HG03520 (cell line): ENCODE data around the gene SMARCAL1.
"Not testable (repeated sequence)": the region's sequence is repeated elsewhere in the genome, so short reads cannot be mapped to it uniquely, and the experiment has no call there.

Source experiments
- ATAC-seq: cut with Tn5 transposase; IDR thresholded peaks from one replicate; pipeline ENCODE4 v1.9.1; 2021; ENCODE audit warnings: mild to moderate bottlenecking, moderate library complexity; ENCODE audit not compliant: unreplicated experiment

SMARCAL1 gene

GRCh38 chr2:216412022-216412999 is at the start of gene SMARCAL1:
Gene SMARCAL1 (plus strand): TSS chr2:216412484. CDS start chr2:216414705, 2,221 bp downstream.
- peak; percentile 87 for ATAC-seq

GRCh38 chr2:216362730-216363129 is 49.6 kb upstream of the SMARCAL1 start:
- no peak for ATAC-seq

GRCh38 chr2:216363221-216363620 is 49.1 kb upstream of the SMARCAL1 start:
- ATAC-seq, result no peak

GRCh38 chr2:216365518-216365917 is 46.8 kb upstream of the SMARCAL1 start:
- ATAC-seq, result no peak

GRCh38 chr2:216366777-216367471 is 45.4 kb upstream of the SMARCAL1 start:
- no peak for ATAC-seq

- no peak for ATAC-seq
These were observed 42.5 kb upstream of the SMARCAL1 start for GRCh38 chr2:216369821-216370220.

GRCh38 chr2:216370961-216371712 is 41.1 kb upstream of the SMARCAL1 start:
- ATAC-seq, result no peak

- no peak for ATAC-seq
These were observed 40.3 kb upstream of the SMARCAL1 start, which contains the start of gene MARCHF4 for GRCh38 chr2:216371721-216372702. Gene MARCHF4 (minus strand): TSS chr2:216372483. CDS start chr2:216370260, 2,223 bp downstream.

- no peak for ATAC-seq
These were observed 39.5 kb upstream of the SMARCAL1 start for GRCh38 chr2:216372761-216373291.

- no peak for ATAC-seq
These were observed 38.4 kb upstream of the SMARCAL1 start for GRCh38 chr2:216373896-216374295.

GRCh38 chr2:216375286-216375685 is 37.0 kb upstream of the SMARCAL1 start:
- no peak for ATAC-seq

- no peak for ATAC-seq
These were observed 32.3 kb upstream of the SMARCAL1 start for GRCh38 chr2:216379977-216380376.

- ATAC-seq, result not testable (repeated sequence)
These were observed 27.9 kb upstream of the SMARCAL1 start for GRCh38 chr2:216384409-216384808.

- no peak for ATAC-seq
These were observed 26.8 kb upstream of the SMARCAL1 start for GRCh38 chr2:216385478-216385877.

GRCh38 chr2:216387262-216387661 is 25.0 kb upstream of the SMARCAL1 start:
- ATAC-seq, result no peak

- ATAC-seq, result no peak
These were observed 24.0 kb upstream of the SMARCAL1 start for GRCh38 chr2:216388046-216388884.

GRCh38 chr2:216389570-216389969 is 22.7 kb upstream of the SMARCAL1 start:
- no peak for ATAC-seq

GRCh38 chr2:216391401-216391800 is 20.9 kb upstream of the SMARCAL1 start:
- no peak for ATAC-seq
